Measurements from ENCODE around the gene ANKLE2. TPM values are rescaled to one million over a fixed set of nuclear protein-coding genes. Genes with fewer than 3 reads are reported as not detected.
"Not testable (repeated sequence)": the region's sequence is repeated elsewhere in the genome, so short reads cannot be mapped to it uniquely, and the experiment has no call there.

The ANKLE2 gene
- total RNA-seq, 1 donor from 2014 or later = 136 TPM

GRCh38 chr12:132765361-132765760 lies 3.7 kb upstream of the ANKLE2 start:
- Mint-ChIP-seq H3K4me1 (peaks cover 78% of the 10 kb centered on the region), H3K9me3 (no peaks in the 10 kb centered on the region), H3K36me3 (ENCODE audit: low read depth) (peaks cover 16% of the 10 kb centered on the region), H3K4me3 (peak overlapping the region; percentile 20), H3K27me3 (no peaks in the 10 kb centered on the region), H3K27ac (peak overlapping the region; percentile 65)
- ATAC-seq (ENCODE audit: low read depth) (no peak), DNase-seq (no peak)
- intact Hi-C loops (cut with micrococcal nuclease) = no loop called here
- TF ChIP-seq CTCF (IDR thresholded peaks at IDR 0.05) = no peak
- CTCF ChIA-PET = no interaction called here
- POLR2A ChIA-PET = interaction anchor here (0.6 kb wide), 1 partner anchor 103 kb away, joined by 8 read pairs; no protein-coding TSS in a partner anchor

GRCh38 chr12:132764231-132764630 lies 2.6 kb upstream of the ANKLE2 start:
- intact Hi-C loops (cut with micrococcal nuclease) = loop anchor here (5.0 kb wide), 2 partner anchors 63 to 368 kb away; partner anchors contain the start of genes GOLGA3, ZNF10 and ZNF891
- Mint-ChIP-seq H3K4me1 (peaks cover 75% of the 10 kb centered on the region), H3K27ac (no peak overlapping the region), H3K4me3 (no peak overlapping the region), H3K36me3 (ENCODE audit: low read depth) (peaks cover 16% of the 10 kb centered on the region), H3K9me3 (no peaks in the 10 kb centered on the region), H3K27me3 (no peaks in the 10 kb centered on the region)
- ChIA-PET POLR2A (interaction anchor here (1.6 to 2.5 kb wide), 2 partner anchors 8 to 123 kb away, joined by 6 to 10 read pairs; partner anchors contain the start of gene CHFR), CTCF (no interaction called here)
- TF ChIP-seq CTCF (IDR thresholded peaks at IDR 0.05) = no peak
- DNase-seq (no peak), ATAC-seq (ENCODE audit: low read depth) (no peak)

DNA sequence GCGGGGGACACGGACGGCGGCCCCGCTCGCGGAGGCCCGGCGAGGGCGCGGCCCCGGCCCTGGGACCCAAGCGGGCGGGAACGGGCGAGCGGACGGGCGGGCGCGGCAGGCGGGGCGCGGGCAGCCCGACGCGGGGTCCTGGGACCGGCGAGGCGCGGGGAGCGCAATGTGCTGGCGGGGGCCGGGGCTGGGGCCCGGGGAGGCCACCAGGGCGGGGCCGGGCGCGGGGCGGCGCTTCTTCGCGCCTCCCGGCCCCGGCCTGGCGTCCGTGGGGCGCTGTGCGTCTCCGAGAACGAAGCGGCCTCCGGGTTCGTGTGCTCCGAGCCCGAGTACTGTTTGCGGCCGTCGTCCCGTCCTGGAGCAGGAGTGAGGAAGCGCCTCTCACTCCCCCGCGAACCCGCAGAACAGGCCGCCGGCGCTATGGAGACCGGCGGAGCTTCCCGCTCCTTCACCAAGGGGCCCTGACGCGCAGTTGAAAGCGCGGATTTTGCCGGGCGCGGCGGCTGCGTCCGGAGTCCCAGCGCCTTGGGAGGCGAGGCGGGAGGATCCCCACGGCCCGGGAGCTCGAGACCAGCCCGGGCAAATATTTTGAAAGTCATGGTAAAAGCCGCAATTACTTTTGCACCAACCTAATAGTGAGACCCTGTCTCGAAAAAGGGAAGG lies 420 bp upstream of the ANKLE2 start:
- peak; percentile 91 for ATAC-seq (ENCODE audit: low read depth)
- H3K36me3 Mint-ChIP-seq (ENCODE audit: low read depth) = peaks cover 23% of the 10 kb centered on the region
- ChIA-PET POLR2A (interaction anchor here (0.5 to 4.1 kb wide), 9 partner anchors 8 to 147 kb away, joined by 3 to 43 read pairs (median 5); partner anchors contain the start of genes CHFR and GOLGA3), CTCF (interaction anchor here (1.9 kb wide), 1 partner anchor 11 kb away, joined by 6 read pairs; no protein-coding TSS in a partner anchor)
- H3K27me3 Mint-ChIP-seq = no peaks in the 10 kb centered on the region
- H3K27ac Mint-ChIP-seq = peak overlapping the region; percentile 90
- no peak for TF ChIP-seq CTCF (IDR thresholded peaks at IDR 0.05)
- DNase-seq = peak; percentile 87
- H3K4me1 Mint-ChIP-seq = peaks cover 65% of the 10 kb centered on the region
- H3K9me3 Mint-ChIP-seq = no peaks in the 10 kb centered on the region
- peak overlapping the region; percentile 82 for H3K4me3 Mint-ChIP-seq
- intact Hi-C loops (cut with micrococcal nuclease) = loop anchor here (1.0 to 5.0 kb wide), 9 partner anchors 8 to 370 kb away; partner anchors contain the start of genes GOLGA3, PGAM5, POLE and PXMP2

DNA sequence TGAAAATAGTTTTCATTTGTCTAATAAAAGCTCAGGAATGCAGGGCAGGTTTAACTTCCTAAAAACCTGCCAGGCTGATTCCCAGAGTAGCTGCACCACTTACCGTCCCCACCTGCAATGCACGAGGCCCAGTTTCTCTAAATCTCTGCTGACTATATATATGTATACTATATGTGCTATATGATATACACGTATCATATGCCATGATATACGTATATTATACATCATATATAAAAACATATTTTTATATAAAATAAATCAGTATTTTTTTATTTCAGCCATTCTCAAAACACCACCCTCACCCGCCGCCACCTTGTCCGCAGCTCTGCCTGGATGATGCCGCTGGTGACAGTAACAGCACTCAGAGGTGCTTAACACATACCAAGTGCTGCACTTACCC lies 2.3 kb downstream of the ANKLE2 start:
- ATAC-seq (ENCODE audit: low read depth) (no peak), DNase-seq (no peak)
- intact Hi-C loops (cut with micrococcal nuclease) = no loop called here
- peaks cover 42% of the 10 kb centered on the region for H3K4me1 Mint-ChIP-seq
- no peaks in the 10 kb centered on the region for H3K9me3 Mint-ChIP-seq
- H3K36me3 Mint-ChIP-seq (ENCODE audit: low read depth) = peaks cover 38% of the 10 kb centered on the region
- ChIA-PET POLR2A (interaction anchor here (0.6 to 4.1 kb wide), 2 partner anchors 13 to 61 kb away, joined by 9 to 43 read pairs; no protein-coding TSS in a partner anchor), CTCF (no interaction called here)
- no peak overlapping the region for H3K27ac Mint-ChIP-seq
- TF ChIP-seq CTCF (IDR thresholded peaks at IDR 0.05) = no peak
- H3K27me3 Mint-ChIP-seq = no peaks in the 10 kb centered on the region
- H3K4me3 Mint-ChIP-seq = peak overlapping the region; percentile 98

DNA sequence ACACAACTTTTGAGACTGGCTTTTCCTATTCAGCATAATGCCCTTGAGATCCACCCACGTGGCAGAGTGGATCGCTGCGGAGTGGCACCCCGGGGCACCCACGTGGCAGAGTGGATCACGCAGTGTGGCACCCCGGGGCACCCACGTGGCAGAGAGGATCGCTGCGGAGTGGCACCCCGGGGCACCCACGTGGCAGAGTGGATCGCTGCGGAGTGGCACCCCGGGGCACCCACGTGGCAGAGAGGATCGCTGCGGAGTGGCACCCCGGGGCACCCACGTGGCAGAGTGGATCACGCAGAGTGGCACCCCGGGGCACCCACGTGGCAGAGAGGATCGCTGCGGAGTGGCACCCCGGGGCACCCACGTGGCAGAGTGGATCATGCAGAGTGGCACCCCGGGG lies 2.8 kb downstream of the ANKLE2 start:
- H3K9me3 Mint-ChIP-seq; ATAC-seq (ENCODE audit: low read depth); DNase-seq; H3K27me3 Mint-ChIP-seq; H3K4me3 Mint-ChIP-seq; intact Hi-C loops (cut with micrococcal nuclease); H3K27ac Mint-ChIP-seq: not testable (repeated sequence)
- ChIA-PET POLR2A (interaction anchor here (4.1 kb wide), 1 partner anchor 14 kb away, joined by 43 read pairs; no protein-coding TSS in a partner anchor), CTCF (interaction anchor here (0.8 kb wide), 1 partner anchor 14 kb away, joined by 3 read pairs; no protein-coding TSS in a partner anchor)
- Mint-ChIP-seq H3K4me1 (peaks cover 39% of the 10 kb centered on the region), H3K36me3 (ENCODE audit: low read depth) (peaks cover 41% of the 10 kb centered on the region)
